Ovary (tissue), 9 donors: ENCODE data around the gene HYI. TPM values are rescaled to one million over a fixed set of nuclear protein-coding genes. Genes with fewer than 3 reads are reported as not detected.
A peak's percentile ranks its signal among the peaks of the same experiment; 100 is the strongest.

Experiments used
- DNase-seq, 5 donors: peaks; one replicate each; pipeline ENCODE4 v3.0.0-alpha.2; 2019 to 2020
- H3K27ac ChIP-seq, 2 donors: fragments of 200-600 bp; one replicate each; pipeline versions ENCODE4 v1.5.1 to v1.8.0; 2019 to 2022
- H3K27me3 ChIP-seq: fragments of 200-600 bp; one replicate; pipeline ENCODE4 v1.8.0; 2022
- H3K36me3 ChIP-seq: fragments of 200-600 bp; sonication (generic); one replicate; pipeline ENCODE4 v1.5.1; 2019
- H3K4me1 ChIP-seq: one replicate; pipeline ENCODE4 v1.8.1; 2013; ENCODE audit warnings: mild to moderate bottlenecking, moderate library complexity; ENCODE audit not compliant: insufficient read depth
- H3K4me3 ChIP-seq: fragments of 200-600 bp; sonication (generic); one replicate; pipeline ENCODE4 v1.5.1; 2017
- H3K9me3 ChIP-seq, 2 donors: fragments of 200-600 bp in 1 of 2; sonication (generic) in 1 of 2; one replicate each; pipeline versions ENCODE4 v1.5.1 to v1.8.1; 2013 to 2019; ENCODE audit warnings: mild to moderate bottlenecking in 1 of 2, moderate library complexity in 1 of 2
- EP300 ChIP-seq: sonication (generic); formaldehyde crosslinking; IDR thresholded peaks from one replicate; pipeline ENCODE4 v1.6.1; 2017; ENCODE audit warnings: antibody characterized with exemption
- POLR2A ChIP-seq: fragments of 450-650 bp; IDR thresholded peaks from one replicate; pipeline ENCODE4 v1.6.1; 2017; ENCODE audit warnings: antibody characterized with exemption, mild to moderate bottlenecking, moderate library complexity
- WGBS, 3 donors: extraction: QIAGEN DNeasy Blood & Tissue Kit in 1 of 3; methylation state at CpG; one replicate each; pipeline versions ENCODE4 v1.1.5 to v1.1.7; 2013 to 2017; 5-methylcytosine and 5-hydroxymethylcytosine counted together
- intact Hi-C, 4 donors: fragments of 100-400 bp; cut with DNase I; formaldehyde crosslinking; loops; one replicate each; pipeline versions ENCODE4 v1.11.0 to v1.15.1; 2022 to 2023
- polyA plus RNA-seq, 2 donors: library from polyadenylated mRNA; stranded (reverse); fragments of 200-250 nt in 1 of 2; fragments of 350-450 nt in 1 of 2; fragmentation: Illumina TruSeq in 1 of 2; extraction: RNeasy Lipid Tissue Mini Kit (QIAGEN cat#74804) in 1 of 2; gene quantifications; one replicate each; pipeline ENCODE4 v1.2.3, GENCODE V29; 2013 to 2014
- total RNA-seq, 7 donors: library from RNA; depleted of rRNA in 2 of 7; stranded (reverse); fragments of >200 nt in 2 of 7; fragmentation: NEBNext Ultra II Directional in 3 of 7; extraction: Animal tissue kit (Norgen Biotek cat#: 25700) in 3 of 7; gene quantifications; one replicate each; pipeline versions ENCODE4 v1.1.0 to v1.2.4, GENCODE V29; 2016 to 2023
- TF ChIP-seq, protein P1 (sequence below), 3 donors: fragments of 450-650 bp in 2 of 3; fragments of 200-600 bp in 1 of 3; IDR thresholded peaks; one replicate each; pipeline versions ENCODE4 v1.5.1 to v1.8.0; 2016 to 2022; ENCODE audit warnings: antibody characterized with exemption in 3 of 3, mild to moderate bottlenecking in 1 of 3
- donor health status: DM: no; HTN: no; CAD: no; lungs with moderate emphysema.
- donor health status: DM: no; HTN: no; CAD: no.
- donor health status: Bipolar disorder and iron deficiency.
- donor health status: DM: yes; HTN: yes; CAD: no.
- donor health status: DM: no; HTN: no; CAD: no.
- donor health status: DM: yes; HTN: yes; CAD: no.

Gene HYI
- total and polyA plus RNA-seq, 9 donors: 16.6 to 94.4 (median 77.2) TPM

DNA sequence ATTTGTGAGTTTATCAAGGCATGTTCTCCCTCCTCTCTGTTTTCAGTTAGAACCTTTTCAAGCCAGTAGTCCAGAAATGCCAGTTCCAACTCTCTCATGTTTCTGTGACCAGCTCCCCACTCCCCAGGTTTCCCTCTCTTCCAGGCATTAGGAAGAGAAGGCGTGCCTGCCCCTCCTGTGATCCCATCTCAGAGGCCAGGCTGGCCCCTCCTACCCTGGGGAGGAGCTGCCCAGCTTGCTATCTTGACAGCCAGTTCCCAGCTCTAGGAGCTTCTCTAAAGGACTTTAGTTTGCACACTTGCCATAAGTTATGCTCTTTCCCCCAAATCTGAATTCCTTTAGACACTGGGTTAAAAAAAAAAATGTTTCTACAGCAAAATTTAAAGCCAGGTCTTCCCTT lies 8.9 kb downstream of the HYI start:
- Histone ChIP-seq H3K36me3 (no peaks in the 10 kb centered on the region), H3K9me3 (no peaks in the 10 kb centered on the region), H3K27me3 (no peaks in the 10 kb centered on the region), H3K4me1 (peaks cover 8% of the 10 kb centered on the region), H3K27ac (no peak overlapping the region), H3K4me3 (no peak overlapping the region)
- WGBS, 3 donors: 32 to 42% (median 33%) methylated on average over 1 of the region's 1 CpG
- intact Hi-C loops: loop anchor here in 1 of 4 donors (5.0 kb wide), 1 partner anchor 137 kb away; no protein-coding TSS in a partner anchor
- TF ChIP-seq, protein P1, sequence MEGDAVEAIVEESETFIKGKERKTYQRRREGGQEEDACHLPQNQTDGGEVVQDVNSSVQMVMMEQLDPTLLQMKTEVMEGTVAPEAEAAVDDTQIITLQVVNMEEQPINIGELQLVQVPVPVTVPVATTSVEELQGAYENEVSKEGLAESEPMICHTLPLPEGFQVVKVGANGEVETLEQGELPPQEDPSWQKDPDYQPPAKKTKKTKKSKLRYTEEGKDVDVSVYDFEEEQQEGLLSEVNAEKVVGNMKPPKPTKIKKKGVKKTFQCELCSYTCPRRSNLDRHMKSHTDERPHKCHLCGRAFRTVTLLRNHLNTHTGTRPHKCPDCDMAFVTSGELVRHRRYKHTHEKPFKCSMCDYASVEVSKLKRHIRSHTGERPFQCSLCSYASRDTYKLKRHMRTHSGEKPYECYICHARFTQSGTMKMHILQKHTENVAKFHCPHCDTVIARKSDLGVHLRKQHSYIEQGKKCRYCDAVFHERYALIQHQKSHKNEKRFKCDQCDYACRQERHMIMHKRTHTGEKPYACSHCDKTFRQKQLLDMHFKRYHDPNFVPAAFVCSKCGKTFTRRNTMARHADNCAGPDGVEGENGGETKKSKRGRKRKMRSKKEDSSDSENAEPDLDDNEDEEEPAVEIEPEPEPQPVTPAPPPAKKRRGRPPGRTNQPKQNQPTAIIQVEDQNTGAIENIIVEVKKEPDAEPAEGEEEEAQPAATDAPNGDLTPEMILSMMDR (IDR thresholded peaks at IDR 0.05): no peak
- TF ChIP-seq POLR2A (no peak), EP300 (no peak)
- peak in 3 of 5 donors; percentile 12 to 33 (median 21) for DNase-seq

- H3K27me3 ChIP-seq: no peaks in the 10 kb centered on the region
- TF ChIP-seq EP300: no peak
- TF ChIP-seq, protein P1 (IDR thresholded peaks at IDR 0.05): no peak
- TF ChIP-seq POLR2A: no peak
- H3K4me1 ChIP-seq: peaks cover 8% of the 10 kb centered on the region
- H3K4me3 ChIP-seq: no peak overlapping the region
- peak in 1 of 5 donors; percentile 7 for DNase-seq
- intact Hi-C loops: no loop called here
- H3K36me3 ChIP-seq: no peaks in the 10 kb centered on the region
- H3K27ac ChIP-seq: no peak overlapping the region
- no peaks in the 10 kb centered on the region for H3K9me3 ChIP-seq
- WGBS, 3 donors: 90 to 91% (median 90%) methylated on average over 13 of the region's 13 CpGs
Measured at GRCh38 chr1:43444151-43444828, 9.4 kb downstream of the HYI start.

DNA sequence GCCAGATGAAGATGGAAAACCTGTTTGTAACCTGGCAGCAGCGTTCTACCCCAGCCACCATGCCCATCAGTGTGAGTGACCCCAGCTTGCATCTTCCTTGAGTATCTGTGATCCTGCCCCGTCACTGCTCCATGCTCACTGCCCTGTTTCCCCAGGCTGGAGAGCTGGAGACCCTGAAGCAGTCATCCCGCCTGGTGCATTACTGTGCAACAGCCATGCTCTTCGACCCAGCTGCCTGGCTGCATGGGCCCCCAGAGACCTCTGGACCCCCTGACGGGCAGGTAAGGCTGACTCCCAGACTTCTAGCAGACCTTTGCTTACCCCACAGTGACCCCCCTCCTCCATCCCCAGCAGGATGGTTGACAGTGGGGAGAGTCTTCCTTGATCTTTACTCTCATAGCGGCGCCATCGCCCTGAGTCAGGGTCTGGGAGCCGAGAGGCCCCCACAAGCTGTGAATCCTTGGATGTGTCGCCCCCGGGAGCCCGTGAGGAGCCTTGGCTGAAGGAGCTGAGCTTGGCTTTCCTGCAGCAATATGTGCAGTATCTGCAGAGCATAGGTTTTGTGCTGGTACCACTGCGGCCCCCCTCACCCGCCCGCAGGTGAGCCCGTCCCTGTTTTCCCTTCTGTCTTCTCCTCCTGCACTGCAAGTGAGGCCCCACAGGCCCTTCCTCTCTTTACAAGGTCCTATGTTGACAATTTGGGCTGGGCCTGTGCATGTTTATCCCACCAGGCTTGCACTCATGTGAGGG lies 10.4 kb downstream of the HYI start:
- H3K9me3 ChIP-seq: no peaks in the 10 kb centered on the region
- H3K4me1 ChIP-seq: peaks cover 8% of the 10 kb centered on the region
- 92 to 96% (median 93%) methylated on average over 16 of the region's 16 CpGs for WGBS, 3 donors
- H3K27ac ChIP-seq: no peak overlapping the region
- DNase-seq: peak in 3 of 5 donors; percentile 7 to 18 (median 15)
- H3K36me3 ChIP-seq: no peaks in the 10 kb centered on the region
- intact Hi-C loops: no loop called here
- no peak overlapping the region for H3K4me3 ChIP-seq
- no peaks in the 10 kb centered on the region for H3K27me3 ChIP-seq
- TF ChIP-seq, protein P1 (IDR thresholded peaks at IDR 0.05): no peak
- TF ChIP-seq POLR2A: no peak
- TF ChIP-seq EP300: no peak

DNA sequence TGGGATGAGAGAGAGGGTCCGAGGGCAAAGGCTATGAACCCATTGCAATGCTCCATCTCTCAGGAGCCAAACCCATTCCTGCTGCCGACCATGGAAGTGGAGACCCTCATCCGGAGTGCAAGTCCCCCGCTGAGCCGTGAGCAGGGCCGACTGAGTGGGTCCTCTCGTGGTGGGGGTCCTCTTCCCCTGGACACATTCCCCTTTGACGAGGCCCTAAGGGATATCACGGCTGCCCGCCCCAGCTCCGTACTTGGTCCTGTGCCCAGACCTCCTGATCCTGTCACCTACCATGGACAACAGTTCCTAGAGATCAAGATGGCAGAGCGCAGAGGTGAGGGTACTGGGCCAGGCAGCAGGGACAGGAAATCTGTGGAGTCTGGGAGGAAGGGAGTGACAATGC lies 11.0 kb downstream of the HYI start:
- DNase-seq: peak in 3 of 5 donors; percentile 12 to 30 (median 26)
- 80 to 91% (median 89%) methylated on average over 12 of the region's 12 CpGs for WGBS, 3 donors
- intact Hi-C loops: no loop called here
- TF ChIP-seq, protein P1 (IDR thresholded peaks at IDR 0.05): no peak
- TF ChIP-seq EP300 (no peak), POLR2A (no peak)
- peaks cover 8% of the 10 kb centered on the region for H3K4me1 ChIP-seq
- no peaks in the 10 kb centered on the region for H3K36me3 ChIP-seq
- no peaks in the 10 kb centered on the region for H3K27me3 ChIP-seq
- H3K9me3 ChIP-seq: no peaks in the 10 kb centered on the region
- H3K4me3 ChIP-seq: no peak overlapping the region
- no peak overlapping the region for H3K27ac ChIP-seq
